NCI-H2029 treated with DMSO at 0.1 percent for 48 hours (cell line): ENCODE measurements around the gene PTTG1IP.

ENCODE experiments used
- DNase-seq: peaks from one replicate; lab custom pipeline; 2025; lab: John Stamatoyannopoulos, UW

The PTTG1IP gene

GRCh38 chr21:44896561-44897286 is 23.2 kb upstream of the PTTG1IP start:
- no peak for DNase-seq

GRCh38 chr21:44895859-44896258 is 22.4 kb upstream of the PTTG1IP start:
- no peak for DNase-seq

- DNase-seq: no peak
Measured at GRCh38 chr21:44894687-44895302, 21.3 kb upstream of the PTTG1IP start.

GRCh38 chr21:44893948-44894656 is 20.6 kb upstream of the PTTG1IP start:
- DNase-seq: no peak

GRCh38 chr21:44893278-44893556 is 19.7 kb upstream of the PTTG1IP start:
- no peak for DNase-seq

GRCh38 chr21:44892536-44893277 is 19.2 kb upstream of the PTTG1IP start:
- peak; percentile 12 for DNase-seq

GRCh38 chr21:44892095-44892494 is 18.6 kb upstream of the PTTG1IP start:
- DNase-seq: no peak

GRCh38 chr21:44891631-44892031 is 18.1 kb upstream of the PTTG1IP start:
- DNase-seq: no peak

GRCh38 chr21:44890961-44891541 is 17.6 kb upstream of the PTTG1IP start:
- no peak for DNase-seq

GRCh38 chr21:44890338-44890931 is 16.9 kb upstream of the PTTG1IP start:
- no peak for DNase-seq

- no peak for DNase-seq
Measured at GRCh38 chr21:44889625-44890337, 16.3 kb upstream of the PTTG1IP start.

- no peak for DNase-seq
Measured at GRCh38 chr21:44888581-44889550, 15.4 kb upstream of the PTTG1IP start.

GRCh38 chr21:44887807-44888580 is 14.5 kb upstream of the PTTG1IP start:
- no peak for DNase-seq

GRCh38 chr21:44887126-44887806 is 13.8 kb upstream of the PTTG1IP start:
- no peak for DNase-seq

- DNase-seq: no peak
Measured at GRCh38 chr21:44886113-44887075, 12.9 kb upstream of the PTTG1IP start.

- DNase-seq: no peak
Measured at GRCh38 chr21:44885615-44886014, 12.1 kb upstream of the PTTG1IP start.

- DNase-seq: no peak
Measured at GRCh38 chr21:44884097-44884496, 10.6 kb upstream of the PTTG1IP start.
